HepG2 (cell line): ENCODE measurements around the gene FASTKD2. TPM values are rescaled to one million over a fixed set of nuclear protein-coding genes. Genes with fewer than 3 reads are reported as not detected.

Source experiments
- BCL6 ChIP-seq: IDR thresholded peaks from 2 replicates; pipeline ENCODE4 v1.6.1; 2016; ENCODE audit warnings: missing genetic modification reagents, missing compliant biosample characterization
- GMEB2 ChIP-seq: IDR thresholded peaks from 2 replicates; pipeline ENCODE4 v1.6.1; 2016; ENCODE audit warnings: missing biosample characterization, missing genetic modification reagents, low read depth
- ISX ChIP-seq: sonication (generic); formaldehyde crosslinking; conservative IDR thresholded peaks from 2 replicates; pipeline ENCODE4 v1.5.0; 2020; ENCODE audit warnings: missing genetic modification reagents
- NFE2L2 ChIP-seq: fragments of 150-350 bp; IDR thresholded peaks from 2 replicates; pipeline ENCODE4 v1.6.1; 2014; ENCODE audit warnings: low read length
- RARG ChIP-seq: sonication (generic); formaldehyde crosslinking; IDR thresholded peaks from 2 replicates; pipeline ENCODE4 v1.4.0; 2020; ENCODE audit warnings: low read depth, mild to moderate bottlenecking, missing genetic modification reagents
- SIX4 ChIP-seq: sonication (generic); formaldehyde crosslinking; IDR thresholded peaks from 2 replicates; pipeline ENCODE4 v1.4.0; 2020; ENCODE audit warnings: missing genetic modification reagents
- SMC3 ChIP-seq: IDR thresholded peaks from 2 replicates; pipeline ENCODE4 v1.6.1; 2011; ENCODE audit warnings: low read length, improper control_type of control experiment
- TCF12 ChIP-seq, 2 experiments: fragments of 450-650 bp in 1 of 2; sonication (generic) in 1 of 2; formaldehyde crosslinking in 1 of 2; IDR thresholded peaks; 2 replicates each; pipeline versions ENCODE4 v1.6.1 to v1.8.0; 2017 to 2022; ENCODE audit warnings: antibody characterized with exemption in 1 of 2, mild to moderate bottlenecking in 1 of 2, missing genetic modification reagents in 1 of 2, moderate library complexity in 1 of 2
- TP53 ChIP-seq: sonication (generic); formaldehyde crosslinking; conservative IDR thresholded peaks from 2 replicates; pipeline ENCODE4 v1.4.0; 2020; ENCODE audit warnings: missing genetic modification reagents
- ZBTB49 ChIP-seq: sonication (generic); formaldehyde crosslinking; IDR thresholded peaks from 2 replicates; pipeline ENCODE4 v1.4.0; 2020; ENCODE audit warnings: missing genetic modification reagents, borderline replicate concordance
- ZNF646 ChIP-seq: sonication (generic); formaldehyde crosslinking; IDR thresholded peaks from 2 replicates; pipeline ENCODE4 v1.9.0; 2021; ENCODE audit warnings: mild to moderate bottlenecking, missing genetic modification reagents
- ZNF790 ChIP-seq: sonication (generic); formaldehyde crosslinking; IDR thresholded peaks from 2 replicates; pipeline ENCODE4 v1.8.0; 2022; ENCODE audit warnings: missing genetic modification reagents, mild to moderate bottlenecking, borderline replicate concordance
- polyA plus RNA-seq, 8 experiments: library from polyadenylated mRNA; depleted of rRNA in 3 of 8; stranded (reverse) in 7 of 8; unstranded in 1 of 8; fragments of >200 nt; fragmentation: Illumina TruSeq in 4 of 8; extraction: Trizol in 4 of 8; gene quantifications; 2 replicates each; pipeline versions ENCODE4 v1.2.1 to v1.2.3, GENCODE V29; 2011 to 2016; ENCODE audit warnings: low read depth in 4 of 8, missing spikeins in 1 of 8, mixed read lengths in 1 of 8; ENCODE audit not compliant: insufficient read depth in 1 of 8
- total RNA-seq, 5 experiments: library from RNA; depleted of rRNA; stranded (reverse); fragments of >200 nt; fragmentation: Illumina TruSeq; extraction: Trizol; gene quantifications; 2 replicates each; pipeline ENCODE4 v1.2.3, GENCODE V29; 2016; ENCODE audit warnings: low read depth in 1 of 5

Gene FASTKD2
- total and polyA plus RNA-seq, 2 of the 13 experiments (the other 11 are each of a cell fraction or from before 2014, with no cell fraction given): 41.1 to 77.8 TPM

GRCh38 chr2:206728277-206729199 is 36.9 kb upstream of the FASTKD2 start (continued):
- TF ChIP-seq RARG (CRISPR knock-in tag) (no peak), SIX4 (CRISPR knock-in tag) (no peak), TP53 (CRISPR knock-in tag) (no peak), GMEB2 (no peak), ZBTB49 (no peak), ISX (no peak), BCL6 (CRISPR knock-in tag) (peak; percentile 85), ZNF790 (CRISPR knock-in tag) (no peak), TCF12 (IDR thresholded peaks at IDR 0.05) (no peak), TCF12 (CRISPR knock-in tag; IDR thresholded peaks at IDR 0.05) (no peak), SMC3 (no peak), NFE2L2 (peak; percentile 53; the same call in 1 of the 2 replicates), ZNF646 (CRISPR knock-in tag) (no peak)
- TF ChIP-seq, all 625 proteins: peak for 4
